Hepatocyte (in vitro differentiated cells): Measurements from ENCODE around the gene CHN1.

ENCODE experiments used
- CTCF ChIP-seq: fragments of 200-600 bp; sonication (generic); IDR thresholded peaks from 2 replicates; pipeline ENCODE4 v1.5.1; 2016; ENCODE audit warnings: antibody characterized with exemption, mild to moderate bottlenecking; ENCODE audit not compliant: poor library complexity
- EZH2phosphoT487 ChIP-seq: fragments of 200-600 bp; sonication (generic); IDR thresholded peaks from one replicate; pipeline ENCODE4 v1.6.1; 2018; ENCODE audit warnings: antibody characterized with exemption, mild to moderate bottlenecking, low read depth, moderate library complexity; ENCODE audit not compliant: unreplicated experiment, severe bottlenecking

DNA sequence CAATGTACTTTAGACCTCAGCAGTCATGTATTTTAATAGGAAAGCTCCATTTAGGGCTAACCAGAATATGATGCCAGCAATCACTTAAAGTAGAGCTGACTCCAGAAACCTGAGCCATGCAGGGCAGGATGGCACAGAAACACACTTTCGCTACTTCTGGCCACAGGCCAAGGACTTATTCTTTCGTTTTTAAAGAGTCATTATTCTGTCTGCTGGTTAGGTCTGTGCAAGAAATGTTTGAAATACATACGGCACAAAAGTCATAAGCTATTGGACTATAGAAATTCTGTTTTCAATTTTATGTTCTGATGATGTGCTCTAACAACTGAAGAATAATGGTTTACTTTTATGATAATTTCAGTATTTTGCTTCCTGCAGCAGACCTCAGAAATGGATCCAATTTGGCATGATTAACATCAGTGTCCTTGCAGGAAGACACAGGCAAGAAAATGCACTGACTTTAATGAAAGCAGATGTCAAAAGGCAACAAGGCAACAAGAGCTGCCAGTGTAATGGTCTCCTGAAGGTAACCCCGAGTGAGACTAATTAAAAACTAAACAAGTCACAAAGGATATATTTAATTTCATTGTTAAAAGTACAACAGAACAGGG lies 126.5 kb downstream of the CHN1 start:
- no peak for TF ChIP-seq EZH2phosphoT487
- no peak for TF ChIP-seq CTCF
